ENCODE data around the gene OR6J1.

- TF ChIP-seq RNF2 (IDR thresholded peaks at IDR 0.05; ENCODE audit: borderline replicate concordance, low read depth), result no peak
- no peak for TF ChIP-seq POLR2A (IDR thresholded peaks at IDR 0.05; ENCODE audit: low read length)
- no peak for TF ChIP-seq CTCF (IDR thresholded peaks at IDR 0.05)
- no peak for TF ChIP-seq SMC3 (IDR thresholded peaks at IDR 0.05)
- TF ChIP-seq, protein P1, sequence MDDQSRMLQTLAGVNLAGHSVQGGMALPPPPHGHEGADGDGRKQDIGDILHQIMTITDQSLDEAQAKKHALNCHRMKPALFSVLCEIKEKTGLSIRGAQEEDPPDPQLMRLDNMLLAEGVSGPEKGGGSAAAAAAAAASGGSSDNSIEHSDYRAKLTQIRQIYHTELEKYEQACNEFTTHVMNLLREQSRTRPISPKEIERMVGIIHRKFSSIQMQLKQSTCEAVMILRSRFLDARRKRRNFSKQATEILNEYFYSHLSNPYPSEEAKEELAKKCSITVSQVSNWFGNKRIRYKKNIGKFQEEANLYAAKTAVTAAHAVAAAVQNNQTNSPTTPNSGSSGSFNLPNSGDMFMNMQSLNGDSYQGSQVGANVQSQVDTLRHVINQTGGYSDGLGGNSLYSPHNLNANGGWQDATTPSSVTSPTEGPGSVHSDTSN (IDR thresholded peaks at IDR 0.05), result no peak
These were observed 9.8 kb downstream of the OR6J1 start for GRCh38 chr14:22634233-22634900.
